GM12875 (cell line): Measurements from ENCODE around the gene ZNF182.

Experiments
- H3K4me3 ChIP-seq: one replicate; pipeline ENCODE4 v1.5.1; 2011; ENCODE audit warnings: low read depth, low read length, control low read depth
- TF ChIP-seq, protein P1 (sequence below): IDR thresholded peaks from 2 replicates; pipeline ENCODE4 v1.5.1; 2011; ENCODE audit warnings: low read depth, mild to moderate bottlenecking, control low read depth, inconsistent platforms, low read length, moderate library complexity, borderline replicate concordance; ENCODE audit not compliant: insufficient read depth

ZNF182 gene

DNA sequence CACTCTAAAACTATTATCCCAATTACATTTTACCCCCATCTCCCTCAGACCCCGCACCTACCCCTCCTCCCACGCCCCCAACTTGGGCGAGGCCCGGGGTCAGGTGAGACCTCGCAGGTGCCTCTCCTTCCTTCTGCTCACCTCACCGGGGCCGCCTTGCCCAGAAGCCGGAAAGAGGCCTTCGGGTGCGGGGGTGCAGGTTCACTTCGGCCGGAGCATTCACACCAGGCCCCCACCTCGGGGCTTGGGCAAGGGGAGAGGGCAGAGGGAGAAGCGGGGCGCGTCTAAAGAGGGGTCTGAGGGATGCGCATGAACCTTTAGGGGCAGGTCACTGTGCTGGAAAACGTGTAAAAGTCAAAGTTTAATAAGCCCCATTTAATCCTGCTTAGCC lies 427 bp downstream of the ZNF182 start:
- TF ChIP-seq, protein P1, sequence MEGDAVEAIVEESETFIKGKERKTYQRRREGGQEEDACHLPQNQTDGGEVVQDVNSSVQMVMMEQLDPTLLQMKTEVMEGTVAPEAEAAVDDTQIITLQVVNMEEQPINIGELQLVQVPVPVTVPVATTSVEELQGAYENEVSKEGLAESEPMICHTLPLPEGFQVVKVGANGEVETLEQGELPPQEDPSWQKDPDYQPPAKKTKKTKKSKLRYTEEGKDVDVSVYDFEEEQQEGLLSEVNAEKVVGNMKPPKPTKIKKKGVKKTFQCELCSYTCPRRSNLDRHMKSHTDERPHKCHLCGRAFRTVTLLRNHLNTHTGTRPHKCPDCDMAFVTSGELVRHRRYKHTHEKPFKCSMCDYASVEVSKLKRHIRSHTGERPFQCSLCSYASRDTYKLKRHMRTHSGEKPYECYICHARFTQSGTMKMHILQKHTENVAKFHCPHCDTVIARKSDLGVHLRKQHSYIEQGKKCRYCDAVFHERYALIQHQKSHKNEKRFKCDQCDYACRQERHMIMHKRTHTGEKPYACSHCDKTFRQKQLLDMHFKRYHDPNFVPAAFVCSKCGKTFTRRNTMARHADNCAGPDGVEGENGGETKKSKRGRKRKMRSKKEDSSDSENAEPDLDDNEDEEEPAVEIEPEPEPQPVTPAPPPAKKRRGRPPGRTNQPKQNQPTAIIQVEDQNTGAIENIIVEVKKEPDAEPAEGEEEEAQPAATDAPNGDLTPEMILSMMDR, result no peak
- H3K4me3 ChIP-seq, result peak overlapping the region; percentile 73

DNA sequence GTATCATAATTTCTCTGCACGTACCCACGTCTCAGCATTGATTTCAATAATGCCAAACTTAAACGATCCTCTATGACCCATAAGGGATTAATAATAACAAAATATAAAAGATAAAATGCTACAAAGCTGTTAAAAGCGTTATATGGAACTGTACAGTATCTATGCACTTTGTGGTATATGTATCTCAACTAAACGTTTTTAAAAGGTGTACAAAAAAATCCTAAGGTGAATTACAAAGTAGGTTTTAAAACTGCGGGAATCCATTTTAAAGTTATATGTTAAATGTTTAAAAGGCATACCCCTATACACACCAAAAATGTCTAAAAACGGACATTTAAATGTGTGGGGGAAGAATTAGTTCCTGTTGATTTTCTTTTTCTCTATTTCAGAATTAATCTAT lies 860 bp downstream of the ZNF182 start:
- TF ChIP-seq, protein P1, result no peak
- H3K4me3 ChIP-seq, result no peak overlapping the region

DNA sequence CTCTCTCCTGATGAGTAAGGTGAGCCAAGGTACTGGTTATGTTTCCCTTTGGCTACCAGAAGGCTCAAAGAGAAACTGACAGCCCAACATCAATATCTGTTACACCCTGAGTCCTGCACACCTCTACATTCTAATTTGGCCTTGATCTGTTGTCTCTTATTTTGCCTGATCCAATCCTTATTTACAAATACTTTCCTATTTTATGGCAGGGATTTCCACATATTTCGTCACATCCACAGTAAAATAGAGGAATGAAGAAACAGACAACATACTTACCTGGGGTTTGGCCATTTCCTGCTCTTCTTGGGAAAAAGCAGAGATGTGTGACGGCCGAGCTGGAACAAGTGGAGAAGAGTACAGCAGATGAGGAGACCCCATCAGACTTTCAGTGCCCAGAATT lies 1.5 kb downstream of the ZNF182 start:
- H3K4me3 ChIP-seq, result no peak overlapping the region
- TF ChIP-seq, protein P1, result no peak

DNA sequence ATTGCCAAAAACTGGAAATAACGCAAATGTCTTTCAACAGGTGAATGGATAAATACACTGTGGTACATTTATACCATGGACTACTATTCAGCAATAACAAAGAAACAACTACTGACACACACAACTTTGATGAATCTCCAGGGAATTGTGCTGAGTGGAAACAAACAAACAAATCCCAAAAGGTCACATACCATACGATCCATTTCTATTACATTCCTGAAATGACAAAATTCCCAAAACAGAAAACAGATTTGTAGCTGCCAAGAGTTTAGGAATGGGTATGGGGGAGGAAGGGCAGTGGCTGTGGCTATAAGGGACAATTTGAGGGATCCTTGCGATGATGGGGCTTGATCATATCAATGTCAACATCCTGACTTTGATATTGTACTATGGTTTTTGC lies 2.5 kb downstream of the ZNF182 start:
- no peak overlapping the region for H3K4me3 ChIP-seq
- TF ChIP-seq, protein P1, result no peak

DNA sequence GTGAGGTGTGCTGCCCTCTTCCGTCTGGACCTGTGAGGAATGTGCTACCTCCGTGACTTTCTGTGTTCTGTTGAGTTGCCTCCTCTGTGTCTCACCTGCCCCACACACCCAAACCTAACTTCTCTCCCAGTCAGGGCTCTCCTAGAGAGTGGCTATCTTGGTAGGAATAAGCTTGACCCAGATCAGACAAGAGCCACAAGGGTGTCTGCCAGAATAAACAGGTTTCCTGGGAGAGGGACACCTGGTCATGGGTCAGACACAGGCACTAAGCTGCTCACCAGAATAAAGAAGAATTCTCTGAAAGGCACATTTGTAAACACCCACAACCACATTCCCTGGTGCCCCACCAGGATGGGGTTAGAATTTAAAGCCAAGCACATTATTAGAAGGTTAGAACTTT lies 11.1 kb downstream of the ZNF182 start:
- TF ChIP-seq, protein P1, result no peak
- no peak overlapping the region for H3K4me3 ChIP-seq

DNA sequence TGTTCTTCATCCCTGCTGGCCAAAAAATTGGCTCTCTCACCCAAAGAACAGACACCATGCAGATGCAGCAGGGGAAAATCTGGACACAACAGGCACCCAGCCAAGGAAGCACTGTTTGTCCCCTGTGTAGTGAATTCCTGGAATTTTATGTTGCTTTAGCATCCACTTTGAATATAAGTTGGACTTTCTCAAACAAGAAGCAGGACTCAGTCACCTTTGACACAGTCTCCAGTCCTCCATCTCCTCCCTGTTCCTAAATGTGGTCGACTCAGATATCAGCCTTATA lies 11.8 kb downstream of the ZNF182 start:
- no peak overlapping the region for H3K4me3 ChIP-seq
- TF ChIP-seq, protein P1, result no peak

DNA sequence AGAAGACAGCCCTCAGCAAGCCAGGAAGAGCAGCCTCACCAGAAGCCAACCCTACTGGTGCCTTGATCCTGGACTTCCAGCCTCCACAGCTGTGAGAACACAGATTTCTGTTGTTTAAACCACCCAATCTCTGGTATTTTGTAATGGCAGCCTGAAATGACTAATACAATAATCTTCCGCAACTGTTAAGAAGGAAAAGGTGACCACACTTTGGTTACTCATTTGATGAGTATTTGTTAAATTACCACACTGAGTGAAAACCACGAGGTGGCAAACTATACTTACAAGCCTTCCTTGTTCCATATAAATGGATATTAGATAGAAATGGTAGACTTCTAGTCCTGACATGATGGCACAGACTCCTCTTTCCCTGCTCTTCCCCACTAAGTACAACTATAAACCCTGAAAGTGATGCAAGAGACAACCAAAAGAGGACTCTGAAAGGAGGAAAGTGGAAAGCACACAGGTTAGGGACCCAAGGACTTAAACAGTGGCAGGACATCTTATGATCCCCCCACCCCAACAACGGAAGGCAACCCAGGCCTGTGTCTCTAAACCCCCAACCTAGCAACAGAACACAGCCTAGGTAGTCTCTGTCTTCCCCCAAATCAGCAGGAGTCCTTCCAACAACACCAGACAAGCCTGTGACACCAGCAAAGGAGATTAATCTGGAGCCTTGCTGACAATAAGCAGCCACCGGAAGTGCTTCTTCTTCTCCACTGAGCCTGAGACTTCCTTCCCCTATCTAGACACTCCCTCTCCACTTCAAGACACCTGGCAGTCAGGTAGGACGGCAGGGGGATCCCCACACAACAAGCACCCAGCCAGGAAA lies 12.3 kb downstream of the ZNF182 start:
- H3K4me3 ChIP-seq, result no peak overlapping the region
- TF ChIP-seq, protein P1, result no peak
